BLaER1 treated with 17β-estradiol and CSF1 and Interleukin-3, amounts not matched to agents 10 nM and 100 nM (cell line): ENCODE measurements around the gene MROH2A.

Experiments used
- H3K27ac ChIP-seq, 11 experiments: shearing (Covaris generic); formaldehyde crosslinking; 2 replicates each; pipeline ENCODE4 v1.8.1; 2022
- H3K27me3 ChIP-seq, 11 experiments: shearing (Covaris generic); formaldehyde crosslinking; 2 replicates each; pipeline ENCODE4 v1.8.1; 2022
- H3K36me3 ChIP-seq, 11 experiments: shearing (Covaris generic); formaldehyde crosslinking; 2 replicates each; pipeline ENCODE4 v1.8.1; 2022
- H3K4me1 ChIP-seq, 10 experiments: shearing (Covaris generic); formaldehyde crosslinking; 2 replicates each; pipeline ENCODE4 v1.8.1; 2022
- H3K4me2 ChIP-seq, 11 experiments: shearing (Covaris generic); formaldehyde crosslinking; 2 replicates each; pipeline ENCODE4 v1.8.1; 2022
- H3K4me3 ChIP-seq, 10 experiments: shearing (Covaris generic); formaldehyde crosslinking; 2 replicates each; pipeline ENCODE4 v1.8.1; 2022
- H3K9ac ChIP-seq, 11 experiments: shearing (Covaris generic); formaldehyde crosslinking; 2 replicates each; pipeline ENCODE4 v1.8.1; 2022
- H3K9me3 ChIP-seq, 11 experiments: shearing (Covaris generic); formaldehyde crosslinking; replicated peaks in 1 of 11; 2 replicates each; pipeline ENCODE4 v1.8.1; 2022
- H4K20me1 ChIP-seq, 11 experiments: shearing (Covaris generic); formaldehyde crosslinking; 2 replicates each; pipeline ENCODE4 v1.8.1; 2022
- Cebpa-rat ChIP-seq, 11 experiments: shearing (Covaris generic); IDR thresholded peaks; 2 replicates each; pipeline ENCODE4 v1.8.1; 2022

MROH2A gene

DNA sequence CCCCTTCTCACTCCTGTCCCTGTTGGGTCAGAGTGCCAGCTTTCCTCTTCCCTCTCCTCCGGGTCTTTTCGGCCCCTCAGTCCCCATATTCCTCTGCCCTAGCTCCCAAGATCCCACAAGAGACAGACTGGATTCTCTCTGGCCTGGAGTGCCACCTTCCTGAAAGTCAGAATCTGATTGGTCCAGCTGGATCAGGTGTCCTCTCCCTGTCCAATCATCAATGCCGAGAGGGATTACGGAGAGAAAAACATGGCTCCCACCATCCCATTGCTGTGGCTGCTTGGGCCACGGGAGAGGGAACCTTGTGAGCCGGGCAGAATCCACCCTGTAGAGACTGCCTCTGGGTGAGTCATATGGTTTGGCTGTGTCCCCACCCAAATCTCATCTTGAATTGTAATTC lies 2.7 kb upstream of the MROH2A start:
- H4K20me1 ChIP-seq = no peaks in the 10 kb centered on the region
- TF ChIP-seq Cebpa-rat (IDR thresholded peaks at IDR 0.05) = no peak

DNA sequence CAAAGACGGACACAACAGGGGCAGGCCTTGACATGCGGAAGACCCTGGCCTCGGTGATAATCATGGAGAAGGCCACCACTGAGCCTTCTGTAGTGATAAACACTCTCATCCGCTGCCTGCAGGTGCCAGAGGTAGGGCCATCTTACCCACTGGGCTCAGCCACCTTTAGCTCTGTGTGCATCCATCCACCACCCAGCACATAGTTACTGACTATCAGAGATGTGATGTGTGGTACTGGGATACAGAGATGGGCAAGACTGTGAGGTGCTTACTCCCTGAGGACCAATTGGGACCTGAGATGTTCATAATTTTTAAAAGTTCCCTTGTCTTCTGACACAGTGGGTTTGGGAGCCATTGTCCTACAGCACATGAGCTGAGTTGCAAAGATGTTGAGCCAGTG lies 1.6 kb downstream of the MROH2A start:
- peaks cover 31 to 66% (median 54%) of the 10 kb centered on the region in 11 experiments for H3K9me3 ChIP-seq
- H3K27ac ChIP-seq = no peak overlapping the region
- no peak overlapping the region for H3K4me3 ChIP-seq
- H3K4me1 ChIP-seq = peaks cover 0 to 3% (median 0%) of the 10 kb centered on the region in 10 experiments; a peak in 7 of 20 replicates
- H3K27me3 ChIP-seq = no peaks in the 10 kb centered on the region
- TF ChIP-seq Cebpa-rat (IDR thresholded peaks at IDR 0.05) = no peak
- no peaks in the 10 kb centered on the region; a peak in 2 of 22 replicates for H3K36me3 ChIP-seq
- H4K20me1 ChIP-seq = no peaks in the 10 kb centered on the region
- H3K9ac ChIP-seq = no peak overlapping the region
- H3K4me2 ChIP-seq = no peak overlapping the region

More for the DNA sequence above, 2.7 kb upstream of the MROH2A start:
- H3K9ac ChIP-seq = no peak overlapping the region
- no peaks in the 10 kb centered on the region for H3K27me3 ChIP-seq
- H3K4me2 ChIP-seq = no peak overlapping the region
- H3K9me3 ChIP-seq = peaks cover 26 to 55% (median 42%) of the 10 kb centered on the region in 11 experiments
- no peaks in the 10 kb centered on the region for H3K4me1 ChIP-seq
- no peaks in the 10 kb centered on the region; a peak in 2 of 22 replicates for H3K36me3 ChIP-seq
- no peak overlapping the region for H3K27ac ChIP-seq
- no peak overlapping the region for H3K4me3 ChIP-seq

DNA sequence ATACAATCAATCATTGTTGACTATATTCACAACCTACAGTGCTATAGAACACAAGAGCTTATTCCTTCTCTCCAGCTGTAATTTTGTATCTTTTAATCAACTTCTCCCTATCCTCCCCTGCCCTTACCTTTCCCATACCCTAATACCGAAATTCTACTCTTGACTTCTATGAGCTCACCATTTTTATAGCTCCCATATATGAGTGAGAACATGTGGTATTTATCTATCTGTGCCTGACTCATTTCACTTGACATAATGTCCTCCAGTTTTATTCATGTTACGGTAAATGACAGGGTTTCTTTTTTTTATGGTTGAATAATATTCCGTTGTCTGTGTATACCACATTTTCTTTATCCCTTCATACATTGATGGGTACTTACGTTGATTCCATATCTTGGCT lies 2.6 kb downstream of the MROH2A start:
- Histone ChIP-seq H3K27ac (no peak overlapping the region), H4K20me1 (no peaks in the 10 kb centered on the region), H3K36me3 (no peaks in the 10 kb centered on the region), H3K9ac (no peak overlapping the region), H3K4me1 (peaks cover 0 to 14% (median 4%) of the 10 kb centered on the region in 10 experiments; a peak in 9 of 20 replicates), H3K4me3 (no peak overlapping the region), H3K27me3 (no peaks in the 10 kb centered on the region), H3K9me3 (peaks cover 29 to 68% (median 55%) of the 10 kb centered on the region in 11 experiments), H3K4me2 (no peak overlapping the region)
- TF ChIP-seq Cebpa-rat (IDR thresholded peaks at IDR 0.05) = no peak

DNA sequence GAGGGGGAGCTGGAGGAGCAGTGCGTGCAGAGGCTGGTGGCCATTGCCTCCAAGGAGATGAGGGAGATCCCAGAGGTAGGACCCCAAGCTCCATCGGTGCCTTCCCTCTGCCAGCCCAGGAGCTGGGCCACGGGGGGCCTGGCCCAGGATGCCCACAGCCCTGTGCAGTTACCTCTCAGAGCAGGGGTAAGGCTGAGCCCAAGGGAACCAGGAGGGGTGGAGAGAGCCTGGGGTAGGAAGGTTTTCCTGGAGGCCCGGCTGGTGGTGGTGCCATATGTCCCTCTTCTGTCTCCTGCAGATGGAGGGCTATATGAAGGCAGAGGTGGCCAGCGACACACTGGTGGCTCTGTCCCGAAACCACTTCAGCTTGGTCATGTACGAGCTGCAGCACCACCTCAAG lies 11.4 kb downstream of the MROH2A start:
- no peak overlapping the region for H3K4me3 ChIP-seq
- peaks cover 0 to 18% (median 4%) of the 10 kb centered on the region in 10 experiments; a peak in 9 of 20 replicates for H3K4me1 ChIP-seq
- H3K27ac ChIP-seq = no peak overlapping the region
- no peak overlapping the region for H3K4me2 ChIP-seq
- no peaks in the 10 kb centered on the region for H3K36me3 ChIP-seq
- no peaks in the 10 kb centered on the region for H4K20me1 ChIP-seq
- peaks cover 19 to 42% (median 27%) of the 10 kb centered on the region in 11 experiments for H3K9me3 ChIP-seq
- H3K27me3 ChIP-seq = no peaks in the 10 kb centered on the region
- TF ChIP-seq Cebpa-rat (IDR thresholded peaks at IDR 0.05) = no peak
- H3K9ac ChIP-seq = no peak overlapping the region

- TF ChIP-seq Cebpa-rat (IDR thresholded peaks at IDR 0.05) = no peak
- no peaks in the 10 kb centered on the region for H4K20me1 ChIP-seq
- H3K27ac ChIP-seq = no peak overlapping the region
- H3K36me3 ChIP-seq = no peaks in the 10 kb centered on the region
- H3K4me3 ChIP-seq = no peak overlapping the region
- no peaks in the 10 kb centered on the region for H3K27me3 ChIP-seq
- H3K4me2 ChIP-seq = no peak overlapping the region
- H3K4me1 ChIP-seq = peaks cover 0 to 6% (median 0%) of the 10 kb centered on the region in 10 experiments; a peak in 1 of 20 replicates
- peaks cover 4 to 26% (median 15%) of the 10 kb centered on the region in 11 experiments for H3K9me3 ChIP-seq
- H3K9ac ChIP-seq = no peak overlapping the region
These were observed 13.2 kb downstream of the MROH2A start for GRCh38 chr2:233791151-233791882.

DNA sequence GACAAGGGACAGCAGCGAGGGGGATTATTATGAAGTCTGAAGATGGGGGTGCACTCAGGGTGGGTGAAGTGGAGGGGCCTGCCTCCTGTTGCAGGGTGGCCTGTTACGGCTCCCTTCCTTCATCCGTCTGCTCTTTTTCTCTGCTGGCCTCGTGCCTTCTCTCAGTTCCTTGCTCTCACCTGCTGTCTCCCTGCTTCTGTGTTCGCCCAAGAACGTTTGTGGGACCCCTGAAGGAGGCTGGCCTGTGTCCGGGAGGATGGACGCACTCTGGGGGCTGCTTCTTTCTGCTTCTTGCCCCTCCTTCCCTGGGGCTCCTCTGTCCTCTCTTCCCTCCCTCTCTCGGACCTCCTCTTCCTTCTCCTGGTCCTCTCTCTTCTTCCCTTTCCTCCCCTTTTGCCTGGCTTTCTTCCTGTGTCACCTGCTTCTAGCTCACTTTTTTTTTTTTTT lies 13.8 kb downstream of the MROH2A start:
- H3K27ac ChIP-seq = no peak overlapping the region
- H3K9ac ChIP-seq = no peak overlapping the region
- H3K4me1 ChIP-seq = peaks cover 0 to 6% (median 0%) of the 10 kb centered on the region in 10 experiments; a peak in 1 of 20 replicates
- no peak for TF ChIP-seq Cebpa-rat (IDR thresholded peaks at IDR 0.05)
- peaks cover 0 to 20% (median 11%) of the 10 kb centered on the region in 11 experiments; a peak in 15 of 22 replicates for H3K9me3 ChIP-seq
- H4K20me1 ChIP-seq = no peaks in the 10 kb centered on the region
- H3K4me2 ChIP-seq = no peak overlapping the region
- H3K4me3 ChIP-seq = no peak overlapping the region
- H3K27me3 ChIP-seq = no peaks in the 10 kb centered on the region
- H3K36me3 ChIP-seq = no peaks in the 10 kb centered on the region

DNA sequence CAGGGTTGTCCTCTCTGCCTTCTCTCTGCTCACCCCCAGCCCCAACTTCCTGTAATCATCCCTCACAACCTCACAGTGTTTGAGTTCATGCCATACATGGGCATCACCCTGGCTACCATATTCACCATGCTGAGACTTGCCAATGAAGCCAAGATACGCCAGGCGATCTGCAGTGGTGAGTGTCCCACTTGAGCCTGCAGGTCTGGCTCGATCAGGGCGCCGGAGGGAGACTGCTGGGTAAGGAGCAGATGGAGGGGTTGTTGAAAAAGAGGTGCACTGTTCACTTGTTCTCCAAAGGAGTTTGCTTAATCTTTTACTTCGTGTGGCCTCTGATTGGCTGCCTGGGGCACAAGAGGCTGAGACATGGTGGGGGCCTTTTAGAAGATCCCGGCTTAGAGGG lies 14.6 kb downstream of the MROH2A start:
- H3K36me3 ChIP-seq = no peaks in the 10 kb centered on the region

DNA sequence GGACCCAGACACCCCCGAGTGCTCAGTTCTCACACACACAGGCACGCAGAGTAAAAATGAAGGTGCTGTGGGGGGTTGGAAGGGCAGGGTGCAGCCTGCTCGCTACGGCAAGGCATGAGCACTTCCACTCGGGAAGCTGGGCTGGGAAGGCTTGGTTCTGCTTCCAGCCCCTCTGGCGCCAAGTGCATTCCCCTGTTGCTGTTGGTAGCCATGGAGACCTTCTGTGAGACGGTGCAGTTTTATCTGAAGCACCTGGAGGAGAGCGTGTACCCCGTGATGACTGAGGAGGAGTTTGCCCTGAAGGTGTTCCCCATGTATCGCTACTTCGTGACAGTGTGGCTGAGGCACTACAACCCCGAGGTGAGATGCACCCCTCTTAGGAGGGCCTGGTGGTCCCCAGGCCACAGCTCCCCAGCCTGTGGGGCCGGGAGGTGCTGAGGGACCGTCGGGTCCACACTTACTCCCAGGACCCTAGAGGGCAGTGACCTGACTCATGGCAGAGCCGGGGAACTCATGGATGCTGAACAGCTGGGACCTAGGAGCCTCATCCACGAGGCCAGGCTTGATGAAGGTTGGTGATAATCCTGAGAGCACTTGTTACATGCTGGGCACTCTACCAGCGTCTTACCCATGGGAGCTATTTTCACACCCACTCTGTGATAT lies 15.5 kb downstream of the MROH2A start:
- H3K4me1 ChIP-seq = peaks cover 0 to 6% (median 0%) of the 10 kb centered on the region in 10 experiments; a peak in 1 of 20 replicates
- H3K36me3 ChIP-seq = no peaks in the 10 kb centered on the region
- peaks cover 0 to 15% (median 10%) of the 10 kb centered on the region in 11 experiments; a peak in 10 of 22 replicates for H3K9me3 ChIP-seq
- no peak overlapping the region for H3K9ac ChIP-seq
- H3K4me3 ChIP-seq = no peak overlapping the region
- no peaks in the 10 kb centered on the region for H3K27me3 ChIP-seq
- no peak overlapping the region for H3K4me2 ChIP-seq
- TF ChIP-seq Cebpa-rat (IDR thresholded peaks at IDR 0.05) = no peak
- H4K20me1 ChIP-seq = no peaks in the 10 kb centered on the region
- H3K27ac ChIP-seq = no peak overlapping the region

More for the DNA sequence above, 14.6 kb downstream of the MROH2A start:
- no peak overlapping the region for H3K27ac ChIP-seq
- no peak overlapping the region for H3K4me2 ChIP-seq
- no peak overlapping the region for H3K4me3 ChIP-seq
- no peak for TF ChIP-seq Cebpa-rat (IDR thresholded peaks at IDR 0.05)
- no peaks in the 10 kb centered on the region for H3K27me3 ChIP-seq
- H3K4me1 ChIP-seq = peaks cover 0 to 6% (median 0%) of the 10 kb centered on the region in 10 experiments; a peak in 1 of 20 replicates
- no peak overlapping the region for H3K9ac ChIP-seq
- H4K20me1 ChIP-seq = no peaks in the 10 kb centered on the region
- peaks cover 0 to 18% (median 11%) of the 10 kb centered on the region in 11 experiments; a peak in 10 of 22 replicates for H3K9me3 ChIP-seq

- Histone ChIP-seq H3K27me3 (no peaks in the 10 kb centered on the region), H3K36me3 (no peaks in the 10 kb centered on the region)
These were observed 16.1 kb downstream of the MROH2A start for GRCh38 chr2:233794128-233794658.

More at GRCh38 chr2:233794128-233794658, 16.1 kb downstream of the MROH2A start:
- Histone ChIP-seq H3K4me1 (peaks cover 0 to 6% (median 0%) of the 10 kb centered on the region in 10 experiments; a peak in 1 of 20 replicates), H3K9me3 (peaks cover 0 to 9% (median 7%) of the 10 kb centered on the region in 11 experiments; a peak in 10 of 22 replicates), H3K4me2 (no peak overlapping the region), H3K9ac (no peak overlapping the region), H4K20me1 (no peaks in the 10 kb centered on the region), H3K4me3 (no peak overlapping the region), H3K27ac (no peak overlapping the region)
- TF ChIP-seq Cebpa-rat (IDR thresholded peaks at IDR 0.05) = no peak
